Stimulated activated naive CD8-positive, alpha-beta T cell treated with anti-CD3 and anti-CD28 coated beads, Interleukin-15, Interleukin-2, amounts not matched to agents 100 U/mL and 50 U/mL, for 24 hours (primary cell): ENCODE measurements around the gene VPS35.

Experiments
- ATAC-seq: fragments of 150-1000 bp; cut with Tn5 transposase; one replicate; pipeline ENCODE4 v1.10.0; 2021
- DNase-seq: peaks from one replicate; pipeline ENCODE4 v3.0.0; 2021

VPS35 gene

GRCh38 chr16:46688654-46689364, at the start of gene VPS35:
VPS35 (minus strand) TSS chr16:46689178; CDS start chr16:46689133, 45 bp downstream.
- DNase-seq (peak; percentile 100), ATAC-seq (peak; percentile 93)

GRCh38 chr16:46737621-46738214, 48.7 kb upstream of the VPS35 start:
- ATAC-seq (no peak), DNase-seq (no peak)

- DNase-seq (no peak), ATAC-seq (no peak)
Observed at GRCh38 chr16:46736695-46737094, 47.7 kb upstream of the VPS35 start.

- no peak for ATAC-seq
Observed at GRCh38 chr16:46733319-46733830, 44.4 kb upstream of the VPS35 start.

GRCh38 chr16:46732561-46732960, 43.6 kb upstream of the VPS35 start:
- no peak for ATAC-seq

More at GRCh38 chr16:46733319-46733830, 44.4 kb upstream of the VPS35 start:
- DNase-seq, result no peak

GRCh38 chr16:46731691-46732555, 42.9 kb upstream of the VPS35 start:
- no peak for ATAC-seq
- no peak for DNase-seq

More at GRCh38 chr16:46732561-46732960, 43.6 kb upstream of the VPS35 start:
- DNase-seq, result no peak

- ATAC-seq (no peak), DNase-seq (no peak)
Observed at GRCh38 chr16:46730801-46731690, 42.1 kb upstream of the VPS35 start.

- ATAC-seq (no peak), DNase-seq (no peak)
Observed at GRCh38 chr16:46730126-46730525, 41.1 kb upstream of the VPS35 start.

GRCh38 chr16:46729326-46729995, 40.5 kb upstream of the VPS35 start:
- ATAC-seq (no peak), DNase-seq (no peak)

GRCh38 chr16:46728806-46729205, 39.8 kb upstream of the VPS35 start:
- no peak for ATAC-seq
- no peak for DNase-seq

- no peak for ATAC-seq
Observed at GRCh38 chr16:46727630-46728029, 38.7 kb upstream of the VPS35 start.

GRCh38 chr16:46727184-46727583, 38.2 kb upstream of the VPS35 start:
- DNase-seq (no peak), ATAC-seq (no peak)

More at GRCh38 chr16:46727630-46728029, 38.7 kb upstream of the VPS35 start:
- no peak for DNase-seq

GRCh38 chr16:46721885-46722284, 32.9 kb upstream of the VPS35 start:
- DNase-seq, result no peak
- no peak for ATAC-seq

GRCh38 chr16:46720619-46721018, 31.6 kb upstream of the VPS35 start:
- ATAC-seq (no peak), DNase-seq (no peak)

GRCh38 chr16:46719528-46719927, 30.6 kb upstream of the VPS35 start:
- DNase-seq (no peak), ATAC-seq (no peak)

- ATAC-seq (no peak), DNase-seq (no peak)
Observed at GRCh38 chr16:46718214-46718613, 29.2 kb upstream of the VPS35 start.

GRCh38 chr16:46717692-46718091, 28.7 kb upstream of the VPS35 start:
- DNase-seq, result no peak
- ATAC-seq, result no peak

- ATAC-seq (no peak), DNase-seq (no peak)
Observed at GRCh38 chr16:46715769-46716305, 26.9 kb upstream of the VPS35 start.

GRCh38 chr16:46714797-46715591, 26.0 kb upstream of the VPS35 start:
- ATAC-seq, result no peak
- DNase-seq, result no peak

- DNase-seq, result no peak
- no peak for ATAC-seq
Observed at GRCh38 chr16:46713634-46714033, 24.7 kb upstream of the VPS35 start.
